ENCODE results near the gene CBX8. TPM values are rescaled to one million over a fixed set of nuclear protein-coding genes. Genes with fewer than 3 reads are reported as not detected.

The CBX8 gene
- total and polyA plus RNA-seq, 2 of the 13 experiments (the other 11 are each of a cell fraction or from before 2014, with no cell fraction given) = 0.34 to 12.6 TPM

GRCh38 chr17:79832218-79833109, 35.6 kb upstream of the CBX8 start (continued):
- TF ChIP-seq, protein P1, sequence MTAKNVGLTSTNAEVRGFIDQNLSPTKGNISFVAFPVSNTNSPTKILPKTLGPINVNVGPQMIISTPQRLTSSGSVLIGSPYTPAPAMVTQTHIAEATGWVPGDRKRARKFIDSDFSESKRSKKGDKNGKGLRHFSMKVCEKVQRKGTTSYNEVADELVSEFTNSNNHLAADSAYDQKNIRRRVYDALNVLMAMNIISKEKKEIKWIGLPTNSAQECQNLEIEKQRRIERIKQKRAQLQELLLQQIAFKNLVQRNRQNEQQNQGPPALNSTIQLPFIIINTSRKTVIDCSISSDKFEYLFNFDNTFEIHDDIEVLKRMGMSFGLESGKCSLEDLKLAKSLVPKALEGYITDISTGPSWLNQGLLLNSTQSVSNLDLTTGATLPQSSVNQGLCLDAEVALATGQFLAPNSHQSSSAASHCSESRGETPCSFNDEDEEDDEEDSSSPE (CRISPR knock-in tag; IDR thresholded peaks at IDR 0.05) = peak; percentile 33; the same call in 1 of the 2 replicates
- TF ChIP-seq NFRKB (IDR thresholded peaks at IDR 0.05) (no peak), MED13 (CRISPR knock-in tag; IDR thresholded peaks at IDR 0.05) (peak; percentile 88), ZNF609 (CRISPR knock-in tag; IDR thresholded peaks at IDR 0.05; ENCODE audit: borderline replicate concordance) (peak; percentile 36; the same call in 1 of the 2 replicates), U2AF1 (optimal IDR thresholded peaks at IDR 0.05; ENCODE audit: low read depth, low read length) (no peak), ZNF282 (IDR thresholded peaks at IDR 0.05; ENCODE audit: partially characterized antibody) (no peak), ZNF768 (CRISPR knock-in tag; IDR thresholded peaks at IDR 0.05) (peak; percentile 58; the same call in 1 of the 2 replicates), KDM4B (CRISPR knock-in tag; IDR thresholded peaks at IDR 0.05) (peak; percentile 58; the same call in 1 of the 2 replicates), NFE2L1 (CRISPR knock-in tag; IDR thresholded peaks at IDR 0.05; ENCODE audit: borderline replicate concordance) (no peak), U2AF2 (IDR thresholded peaks at IDR 0.05; ENCODE audit: low read depth, low read length) (no peak), TRIM24 (CRISPR knock-in tag; IDR thresholded peaks at IDR 0.05) (no peak), NPAS2 (CRISPR knock-in tag; IDR thresholded peaks at IDR 0.05; ENCODE audit: borderline replicate concordance) (no peak), CHD4 (IDR thresholded peaks at IDR 0.05; ENCODE audit: borderline replicate concordance, low read length) (peak; percentile 21; the same call in 1 of the 2 replicates), ZBTB8A (CRISPR knock-in tag; IDR thresholded peaks at IDR 0.05; ENCODE audit: borderline replicate concordance, low read depth) (no peak; the same call in 1 of the 2 replicates), ASH2L (IDR thresholded peaks at IDR 0.05; ENCODE audit: insufficient read length, low read depth, low read length) (peak; percentile 56), XRCC5 (optimal IDR thresholded peaks at IDR 0.05; ENCODE audit: low read length) (no peak), ZNF276 (CRISPR knock-in tag; IDR thresholded peaks at IDR 0.05; ENCODE audit: low read depth) (no peak), ZNF674 (CRISPR knock-in tag; IDR thresholded peaks at IDR 0.05; ENCODE audit: low read depth) (peak; percentile 83; the same call in 1 of the 2 replicates)

All from HepG2 (cell line).